ENCODE results near the gene NFATC2.
"Not testable (repeated sequence)": the region's sequence is repeated elsewhere in the genome, so short reads cannot be mapped to it uniquely, and the experiment has no call there.

NFATC2 gene

DNA sequence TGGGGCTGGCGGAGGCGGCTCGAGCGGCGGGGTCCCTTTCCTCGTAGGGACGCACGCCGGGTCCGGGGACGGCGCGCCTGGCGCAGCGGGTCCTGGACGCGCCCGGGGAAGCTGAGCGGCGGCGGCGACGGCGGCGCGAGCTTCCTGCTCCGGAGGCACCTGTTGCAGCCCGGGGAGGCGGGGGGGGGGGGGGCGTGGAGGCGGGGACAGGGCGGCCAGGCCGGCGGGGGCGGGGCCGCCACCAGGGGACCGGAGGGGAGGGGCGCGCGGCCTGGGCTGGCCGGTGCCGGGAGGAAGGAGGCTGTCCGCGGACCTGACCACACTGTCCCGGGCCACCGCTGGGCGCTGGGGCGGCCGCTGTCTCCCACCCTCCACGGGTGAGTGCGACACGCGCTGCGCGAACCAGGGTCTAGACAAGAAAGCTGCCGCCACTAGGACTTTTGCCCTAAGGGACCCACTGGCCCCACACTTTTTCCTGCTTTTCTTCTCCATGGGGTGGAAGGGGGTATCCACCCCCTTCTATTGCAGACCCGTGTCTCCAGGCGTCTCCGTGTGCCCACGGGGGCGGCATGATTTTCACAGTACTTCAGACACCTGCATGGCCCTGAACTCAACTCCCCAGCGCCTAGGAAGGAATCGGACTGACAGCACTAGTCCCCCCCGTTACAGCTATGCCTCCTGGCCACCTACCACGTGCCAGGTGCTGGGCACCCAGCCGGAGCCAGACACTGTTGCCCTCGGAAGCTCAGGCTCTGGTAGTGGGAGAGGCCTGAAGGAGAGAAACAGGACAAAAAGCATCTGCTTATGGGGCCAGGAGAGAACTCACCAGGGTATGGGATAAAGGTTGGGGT is at the start of gene NFATC2:
NFATC2 (minus strand) TSS at position 149 of the 851 bp plus-strand sequence. CDS start 220 bp downstream, outside the sequence.
- DNase-seq (ENCODE audit: low spot score), result peak; percentile 93

DNA sequence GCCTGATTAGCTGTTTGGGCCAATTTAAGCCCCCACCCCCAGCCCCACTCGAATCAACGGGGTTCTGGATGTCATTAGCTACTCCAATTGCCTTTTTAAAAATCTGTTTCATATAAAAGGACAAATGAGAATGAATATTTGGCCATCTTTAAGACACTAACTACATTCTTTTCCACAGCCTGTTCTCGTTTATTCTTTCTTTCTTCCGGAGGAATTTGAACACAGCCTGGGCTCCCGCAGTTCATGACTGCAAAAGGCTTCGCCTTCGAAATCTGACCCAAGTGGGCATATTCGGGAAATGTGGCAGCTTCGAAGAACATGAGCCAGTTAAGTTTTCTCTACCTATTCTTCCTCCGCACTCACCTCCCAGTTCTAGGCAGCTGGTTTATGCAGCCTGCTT is 49.4 kb upstream of the NFATC2 start:
- no peak for DNase-seq (ENCODE audit: low spot score)

DNA sequence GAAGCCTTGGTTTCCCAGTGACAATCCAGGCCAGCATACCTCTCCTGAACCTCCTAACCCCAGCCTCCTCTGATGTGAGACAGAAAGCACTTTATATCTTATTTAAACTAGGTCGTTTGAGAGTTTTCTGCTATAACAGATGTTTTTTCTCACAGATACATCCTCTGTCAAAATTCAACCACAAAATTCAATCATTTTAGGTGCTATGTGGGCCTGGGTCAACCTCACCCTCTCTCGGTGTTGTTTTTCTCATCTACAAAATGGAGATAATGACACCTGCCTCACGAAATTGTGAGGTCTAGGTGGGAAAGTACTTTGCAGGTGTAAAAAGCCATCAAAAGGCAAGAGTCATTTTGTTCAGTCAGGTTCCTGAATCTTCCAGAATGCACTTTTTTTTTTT is 46.2 kb upstream of the NFATC2 start:
- no peak for DNase-seq (ENCODE audit: low spot score)

DNA sequence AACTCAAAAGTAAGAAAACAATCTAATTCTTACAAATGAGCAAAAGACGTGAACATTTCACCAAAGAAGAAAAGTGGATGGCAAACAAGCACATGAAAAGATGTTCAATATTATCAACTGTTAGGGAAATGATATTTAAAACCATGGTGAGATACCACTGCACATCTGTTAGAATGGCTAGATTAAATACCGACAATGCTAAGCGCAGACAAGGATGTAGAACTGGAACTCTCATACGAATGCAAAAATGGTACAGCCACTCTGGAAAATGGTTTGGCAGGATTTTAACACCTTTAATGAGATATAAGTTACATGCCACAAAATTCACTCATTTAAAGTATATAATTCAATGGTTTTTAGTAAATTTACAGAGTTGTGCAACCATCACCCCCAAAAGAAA is 44.6 kb upstream of the NFATC2 start:
- DNase-seq (ENCODE audit: low spot score), result no peak

DNA sequence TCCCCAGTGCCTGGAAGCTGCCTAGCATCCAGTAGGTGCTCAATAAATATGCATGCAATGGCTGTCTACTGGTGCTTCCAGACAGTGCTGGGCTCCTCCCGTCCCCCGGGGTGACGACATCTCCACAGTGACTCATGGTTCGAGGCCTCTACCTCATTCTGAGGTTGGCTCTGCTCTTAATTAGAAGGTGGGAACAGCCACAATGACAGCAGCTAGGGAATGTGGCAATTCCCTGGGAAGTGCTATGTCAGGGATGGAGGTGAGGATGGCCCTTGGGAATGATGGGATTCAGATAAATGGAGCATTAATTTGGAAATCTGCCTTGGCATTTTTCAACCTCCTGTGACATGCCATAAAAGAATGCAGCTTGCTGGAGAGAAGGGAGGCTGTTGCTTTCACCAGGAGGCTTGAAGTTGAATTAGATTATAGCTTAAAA is 43.5 kb upstream of the NFATC2 start:
- no peak for DNase-seq (ENCODE audit: low spot score)

DNA sequence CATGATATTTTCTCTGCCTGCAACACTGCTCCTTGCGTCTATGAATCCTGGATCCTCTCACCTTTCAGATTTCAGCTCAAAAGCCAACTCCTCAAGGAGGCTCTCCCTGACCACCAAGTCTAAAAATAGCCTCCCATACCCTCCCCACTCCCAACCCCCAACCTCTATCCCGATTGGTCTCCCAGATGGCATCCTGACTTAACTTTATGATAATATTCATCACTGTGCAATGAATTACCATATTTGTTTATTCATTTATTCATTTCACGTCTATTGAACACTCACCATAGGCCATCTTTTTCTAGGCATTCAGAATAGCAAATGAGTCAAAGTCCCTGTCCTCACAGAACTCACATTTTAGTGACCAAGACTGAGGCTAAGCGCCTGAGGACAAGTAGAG is 42.6 kb upstream of the NFATC2 start:
- DNase-seq (ENCODE audit: low spot score), result no peak

DNA sequence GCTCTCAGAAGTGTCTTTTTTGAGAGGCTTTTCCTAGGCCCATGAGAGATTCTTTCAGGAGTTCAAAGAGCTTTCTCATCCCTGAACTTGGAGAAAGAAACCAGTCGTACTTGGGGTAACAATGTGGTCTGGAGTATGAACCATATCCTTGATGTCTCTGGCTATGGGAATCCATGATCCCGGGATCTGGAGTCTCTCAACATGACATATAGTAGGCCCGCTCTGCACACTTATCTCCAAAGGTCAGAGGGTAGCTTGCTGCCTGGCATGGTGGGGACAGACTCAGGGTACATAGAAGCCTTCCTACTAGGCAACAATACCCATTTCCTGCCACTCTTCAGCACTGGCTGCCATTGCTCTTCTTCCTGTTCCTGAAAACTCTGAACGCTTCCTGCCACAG is 42.2 kb upstream of the NFATC2 start:
- no peak for DNase-seq (ENCODE audit: low spot score)

DNA sequence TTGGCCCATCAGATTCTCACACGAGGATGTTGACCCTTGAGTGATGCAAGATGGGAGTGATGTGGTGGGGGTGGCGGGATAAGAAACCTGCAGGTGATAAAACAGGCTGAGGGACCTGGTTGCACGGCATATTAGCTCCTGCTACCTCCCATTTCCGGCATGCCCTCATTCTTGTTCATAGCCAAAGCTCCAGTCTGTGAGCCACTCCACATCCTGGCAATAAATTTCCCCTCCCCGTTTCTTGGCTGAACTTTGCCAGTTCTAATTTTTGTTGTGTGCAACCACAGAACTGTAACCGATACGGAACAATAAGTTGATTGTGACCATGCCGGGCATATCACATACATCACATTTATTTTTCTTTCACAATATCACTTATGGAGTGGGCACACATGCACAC is 41.6 kb upstream of the NFATC2 start:
- no peak for DNase-seq (ENCODE audit: low spot score)

DNA sequence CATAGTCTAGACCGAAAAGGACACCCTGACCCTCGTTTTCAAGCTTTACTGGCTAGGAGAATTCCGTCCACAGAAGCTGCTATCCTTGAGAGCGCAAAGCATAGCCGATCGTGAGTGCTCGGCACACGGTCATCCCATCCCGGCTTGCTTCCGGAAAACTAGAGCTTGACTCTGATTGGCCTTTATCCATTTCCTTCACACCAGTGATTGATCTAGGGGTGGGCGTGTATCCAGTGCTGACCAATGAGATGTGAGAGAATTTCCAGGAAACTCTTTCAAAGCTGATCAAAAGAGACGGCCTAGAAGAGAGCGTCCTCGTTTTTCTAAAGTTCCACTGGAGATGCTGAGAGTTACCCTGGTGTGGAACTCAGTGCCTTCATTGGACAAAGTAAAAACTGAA is 41.0 kb upstream of the NFATC2 start:
- no peak for DNase-seq (ENCODE audit: low spot score)

DNA sequence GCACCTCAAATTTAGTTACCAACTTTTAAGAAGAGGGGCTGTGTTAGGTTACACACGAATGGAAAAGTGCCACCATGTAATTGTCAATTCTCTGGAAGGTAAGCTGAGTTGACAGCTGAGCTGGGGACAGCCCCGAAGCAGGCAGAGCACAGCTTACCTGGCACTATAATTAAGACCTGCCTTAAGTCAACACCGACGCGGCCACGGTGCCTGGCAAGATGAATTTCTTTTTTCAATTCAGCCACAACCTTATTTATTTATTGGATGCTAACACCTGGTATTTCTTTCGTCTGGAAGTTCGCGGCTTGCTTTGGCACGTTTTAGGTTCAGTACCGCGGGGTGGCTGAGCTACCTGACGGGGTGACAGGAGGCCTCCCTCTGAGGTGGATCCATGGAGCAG is 40.6 kb upstream of the NFATC2 start:
- no peak for DNase-seq (ENCODE audit: low spot score)

DNA sequence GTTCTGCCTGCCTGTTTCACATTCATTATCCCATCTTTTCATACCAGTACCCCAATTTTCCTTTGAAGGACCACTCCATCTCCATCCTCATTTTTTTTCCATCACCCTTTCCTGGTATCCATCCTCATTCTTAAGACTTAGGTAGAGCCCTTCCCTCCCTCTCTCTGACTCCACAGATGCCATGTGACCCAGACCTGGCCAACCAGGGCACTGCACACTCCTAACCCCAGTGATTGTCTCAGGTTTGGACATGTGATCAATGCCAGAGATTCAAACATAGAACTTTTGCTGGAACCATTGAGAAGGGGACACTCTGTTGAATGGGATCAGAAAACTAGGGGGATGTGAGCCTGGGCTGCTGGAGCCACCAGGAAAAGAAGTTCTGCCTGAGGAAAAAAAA is 39.1 kb upstream of the NFATC2 start:
- DNase-seq (ENCODE audit: low spot score), result no peak

DNA sequence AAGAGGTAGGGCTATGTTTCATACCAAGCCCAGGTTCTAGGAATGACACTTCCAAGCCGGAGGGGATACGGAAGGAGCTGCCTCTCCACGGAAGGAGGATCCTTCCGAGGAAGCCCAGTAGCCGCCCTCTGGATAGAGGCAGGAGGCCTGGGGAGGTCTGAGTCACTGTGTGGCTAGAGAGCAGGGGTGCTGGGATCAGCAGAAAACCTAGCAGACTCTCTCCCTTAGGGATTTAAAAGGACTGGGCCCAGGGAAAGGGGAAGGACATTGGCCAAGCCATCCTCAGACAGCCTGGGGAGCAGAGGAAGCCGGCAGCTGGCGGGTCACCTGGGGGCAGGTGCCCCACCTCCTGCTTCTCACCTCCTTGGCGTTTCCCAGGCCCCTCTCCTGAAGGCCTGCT is 36.6 kb upstream of the NFATC2 start:
- no peak for DNase-seq (ENCODE audit: low spot score)

DNA sequence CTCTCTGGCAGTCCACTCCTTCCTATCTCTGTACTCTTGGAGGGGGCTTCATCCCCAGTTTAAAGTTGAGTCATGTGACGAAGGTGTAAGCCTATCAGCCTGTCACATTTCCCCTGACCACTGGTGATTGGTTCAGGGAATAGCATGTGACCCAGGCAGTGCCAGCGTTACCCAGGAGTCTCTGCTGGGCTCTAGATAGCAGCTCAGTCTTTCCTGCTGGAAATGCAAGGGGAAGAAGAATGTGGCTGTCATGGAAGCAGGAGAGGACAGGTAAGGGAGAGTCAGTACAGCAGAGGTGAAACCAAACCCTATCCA is 35.6 kb upstream of the NFATC2 start:
- DNase-seq (ENCODE audit: low spot score), result no peak

DNA sequence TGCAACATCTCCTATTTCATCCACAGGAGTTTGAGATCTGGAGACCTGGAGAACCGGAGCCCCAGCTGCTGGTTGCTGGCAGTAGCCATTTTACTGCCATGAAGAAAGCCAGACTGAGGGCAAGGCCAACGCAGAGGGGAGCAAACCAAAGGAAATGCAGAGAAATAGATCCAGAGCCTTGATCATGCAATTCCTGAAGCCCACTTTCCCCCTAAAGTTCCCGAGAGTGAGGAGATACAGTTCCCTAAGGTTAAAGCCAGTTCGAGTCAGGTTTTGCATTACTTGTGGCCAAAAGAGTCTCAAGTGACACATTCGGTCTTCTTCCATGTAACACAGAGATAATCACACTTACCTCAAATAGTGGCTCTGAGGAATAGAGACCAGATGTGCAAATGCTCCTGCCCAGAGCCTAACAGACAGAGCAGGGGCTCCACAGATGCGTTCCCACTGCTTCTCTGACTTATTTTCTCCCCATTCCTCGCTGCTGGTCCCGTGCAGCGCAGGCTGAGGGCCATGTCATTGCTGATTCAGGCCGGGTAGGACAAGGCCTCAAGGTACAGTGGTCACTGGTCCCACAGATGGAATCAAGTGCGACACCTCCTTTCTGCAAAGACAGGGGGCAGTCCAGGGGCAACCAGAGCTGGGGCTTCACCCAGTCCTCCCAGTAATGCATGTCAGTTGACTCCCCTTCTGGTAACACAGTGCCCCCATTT is 35.1 kb upstream of the NFATC2 start:
- DNase-seq (ENCODE audit: low spot score), result no peak

DNA sequence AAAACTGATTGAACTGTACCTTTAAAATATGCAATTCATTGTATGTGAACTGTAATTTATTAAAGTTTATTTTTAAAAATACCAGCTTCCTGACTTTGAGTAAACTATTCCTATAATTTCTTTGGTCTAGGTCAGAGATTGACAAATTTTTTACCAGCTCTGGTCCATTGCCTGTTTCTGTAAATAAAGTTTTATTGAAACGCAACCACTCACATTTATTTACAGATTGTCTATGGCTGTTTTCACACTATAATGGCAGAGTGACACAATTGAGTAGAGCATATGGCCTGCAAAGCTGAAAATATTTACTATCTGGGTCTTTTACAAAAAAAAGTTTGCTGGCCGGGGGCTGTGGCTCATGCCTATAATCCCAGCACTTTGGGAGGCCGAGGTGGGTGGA is 33.0 kb upstream of the NFATC2 start:
- DNase-seq (ENCODE audit: low spot score), result no peak

DNA sequence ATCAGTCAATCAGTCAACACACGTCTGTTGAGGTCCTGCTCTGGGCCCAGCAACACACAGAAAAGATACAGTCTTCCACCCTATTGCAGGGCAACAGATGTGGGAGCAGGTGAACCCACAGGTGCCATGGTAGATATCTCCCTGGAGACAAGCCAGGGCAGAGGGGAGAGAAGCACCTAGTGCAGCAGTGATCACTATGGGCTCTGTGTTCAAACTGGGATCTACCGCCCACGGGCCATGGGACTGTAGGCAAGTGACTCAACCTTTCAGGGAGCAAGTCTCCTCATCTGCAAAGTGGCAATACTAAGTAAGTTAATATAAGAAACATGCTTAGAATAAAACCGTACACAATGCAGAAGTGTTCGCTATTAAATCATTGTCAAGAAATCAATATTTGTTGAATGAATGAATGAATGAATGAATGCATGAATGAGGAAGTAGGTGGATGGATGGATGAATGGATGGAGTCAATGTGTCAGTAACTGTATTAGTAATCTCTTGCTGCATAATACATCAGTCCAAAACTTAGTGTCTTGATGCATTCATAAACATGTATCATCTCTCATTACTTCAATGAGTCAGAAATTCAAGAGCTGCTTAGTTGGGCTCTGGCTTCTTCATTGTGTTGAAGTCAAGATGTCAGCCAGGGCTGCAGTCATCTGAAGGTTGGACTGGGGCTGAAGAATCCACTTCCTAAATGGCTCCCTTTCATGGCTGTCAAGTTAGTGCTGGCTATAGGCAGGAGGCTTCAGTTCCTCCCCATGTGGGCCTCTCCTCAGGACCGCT is 31.9 kb upstream of the NFATC2 start:
- no peak for DNase-seq (ENCODE audit: low spot score)

DNA sequence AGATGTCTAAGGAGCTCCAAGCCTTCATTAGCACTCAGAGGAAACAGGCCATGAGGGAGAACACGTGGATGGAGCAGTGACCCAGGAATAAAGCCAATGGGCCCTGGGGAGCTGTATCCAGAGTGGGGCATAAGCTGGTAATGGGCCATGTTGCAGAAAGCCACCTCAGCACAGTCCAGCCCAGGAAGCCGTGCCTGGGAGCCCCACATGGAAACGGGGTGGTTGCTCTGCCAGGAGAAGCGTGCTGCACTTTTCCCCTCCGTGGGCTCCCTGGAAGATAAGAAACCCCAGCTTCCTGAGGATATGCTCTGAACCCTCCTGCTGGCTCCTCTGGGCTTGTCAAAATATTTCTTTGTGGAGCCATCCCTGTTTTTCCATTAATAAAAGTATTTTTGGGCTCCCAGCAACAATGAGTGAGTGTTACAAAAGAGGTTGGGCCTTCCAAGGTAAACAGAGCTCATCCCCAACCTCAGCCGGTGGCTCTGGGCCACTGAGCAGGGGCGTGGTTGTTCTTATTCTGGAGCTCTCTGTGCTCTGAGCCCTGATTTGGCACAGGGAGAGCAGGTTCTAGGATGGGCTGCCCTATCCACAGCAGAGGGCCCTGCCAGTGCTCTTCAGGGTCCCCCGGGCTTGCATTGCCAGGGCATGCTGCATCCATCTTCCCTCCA is 31.2 kb upstream of the NFATC2 start:
- DNase-seq (ENCODE audit: low spot score), result no peak

DNA sequence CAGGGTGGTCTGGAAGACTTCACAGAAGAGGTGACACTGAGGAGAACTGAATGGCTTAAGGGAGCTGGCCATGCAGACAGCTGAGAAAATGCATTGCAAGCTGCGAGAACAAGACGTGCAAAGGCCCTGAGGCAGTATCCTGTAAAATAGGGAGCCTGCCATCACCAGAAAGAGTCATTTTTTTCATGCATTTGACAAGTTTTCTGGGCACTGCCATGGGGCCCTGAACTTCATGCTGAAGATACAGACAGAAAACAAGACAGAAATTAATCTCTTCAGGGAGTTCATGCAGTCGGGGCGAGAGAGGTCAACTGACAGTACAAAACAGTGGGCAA is 28.9 kb upstream of the NFATC2 start:
- DNase-seq (ENCODE audit: low spot score), result no peak

DNA sequence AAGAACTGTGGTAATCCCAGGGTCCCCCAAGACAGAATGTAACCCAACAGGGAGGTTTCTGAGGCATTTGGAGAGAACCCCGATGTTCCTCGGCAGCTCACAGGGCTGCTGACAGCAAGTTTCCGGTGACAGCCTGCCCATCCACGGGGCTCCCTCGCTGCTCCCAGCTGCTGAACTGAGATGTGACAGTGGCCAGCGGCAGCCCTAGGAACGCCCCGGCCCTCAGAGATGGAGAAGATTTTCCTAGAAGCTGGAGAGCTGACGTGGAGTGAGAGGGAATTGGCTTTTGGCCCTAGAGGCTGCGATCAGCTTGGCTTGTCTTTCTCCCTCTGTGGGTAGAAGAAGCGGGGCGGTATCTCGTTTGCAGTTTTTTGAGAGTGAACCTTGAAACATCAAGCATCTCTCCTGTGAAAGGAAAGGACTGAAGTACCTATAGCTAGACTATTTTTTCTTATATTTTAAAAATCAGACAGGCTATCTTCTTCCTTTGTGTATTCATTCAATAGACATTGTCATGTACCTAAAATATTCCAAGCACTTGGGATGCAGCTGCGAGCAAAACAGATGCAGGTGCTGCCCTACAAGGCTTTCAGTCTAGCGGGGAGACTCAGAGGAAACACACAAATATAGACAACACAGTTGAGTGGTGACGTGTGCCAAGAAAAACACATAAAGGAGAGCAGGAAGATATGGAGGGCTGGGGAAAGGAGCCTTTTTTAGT is 28.4 kb upstream of the NFATC2 start:
- no peak for DNase-seq (ENCODE audit: low spot score)

DNA sequence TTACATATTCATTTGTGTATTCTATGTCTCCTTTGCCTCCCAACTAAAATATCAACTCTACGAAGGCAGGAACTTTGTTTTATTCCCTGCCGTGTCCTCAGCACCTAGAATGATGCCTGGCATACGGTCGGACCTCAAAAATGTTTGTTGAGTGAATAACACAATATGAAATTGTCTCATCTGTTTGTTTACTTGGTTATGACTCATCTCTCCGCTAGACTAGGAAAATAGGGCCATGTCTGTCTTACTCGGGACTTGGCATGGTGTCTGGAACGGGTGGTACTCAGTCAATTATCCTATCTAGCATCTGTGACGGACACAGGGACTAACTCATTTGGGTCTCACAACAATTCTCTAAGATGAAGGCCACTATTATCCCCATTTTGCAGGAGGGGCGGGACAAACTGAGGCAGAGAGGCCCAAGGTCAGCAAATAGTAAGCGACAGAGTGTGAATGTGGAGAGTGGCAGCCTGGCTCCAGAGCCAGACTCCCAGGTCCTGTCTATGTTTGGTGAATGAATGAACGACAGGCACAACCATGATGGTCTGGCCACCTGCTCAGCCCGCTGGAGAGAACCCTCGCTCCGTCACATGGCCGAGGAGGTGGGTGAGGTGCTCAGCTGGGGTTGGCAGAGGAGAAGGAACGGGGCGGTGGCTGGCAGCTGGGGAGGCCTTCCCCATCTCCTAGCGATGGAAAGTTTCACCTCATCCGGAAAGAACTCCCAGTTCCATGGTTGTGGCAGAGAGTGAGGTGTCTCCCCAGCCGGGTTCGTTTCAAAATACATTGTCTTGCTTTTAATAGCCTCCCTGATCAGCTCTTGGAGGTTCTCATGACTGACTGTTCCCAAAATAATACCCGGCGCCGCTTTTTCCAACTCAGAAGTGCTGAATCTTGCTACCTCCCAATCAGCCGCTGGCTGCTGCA is 27.6 kb upstream of the NFATC2 start:
- no peak for DNase-seq (ENCODE audit: low spot score)

DNA sequence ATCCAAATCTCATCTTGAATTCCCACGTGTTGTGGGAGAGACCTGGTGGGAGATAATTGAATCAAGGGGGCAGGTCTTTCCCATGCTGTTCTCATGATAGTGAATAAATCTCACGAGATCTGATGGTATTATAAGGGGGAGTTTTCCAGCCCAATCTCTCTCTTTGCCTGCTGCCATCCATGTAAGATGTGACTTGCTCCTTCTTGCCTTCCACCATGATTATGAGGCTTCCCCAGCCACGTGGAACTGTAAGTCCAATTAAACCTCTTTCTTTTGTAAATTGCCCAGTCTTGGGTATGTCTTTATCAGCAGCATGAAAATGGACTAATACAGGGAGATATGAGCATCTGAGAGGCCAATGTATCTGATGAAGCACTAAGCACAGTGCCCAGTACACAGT is 26.0 kb upstream of the NFATC2 start:
- DNase-seq (ENCODE audit: low spot score), result not testable (repeated sequence)
